HG03432 (cell line): ENCODE measurements around the gene MAGEB18.

Source experiments
- ATAC-seq: cut with Tn5 transposase; IDR thresholded peaks from one replicate; pipeline ENCODE4 v1.9.1; 2021; ENCODE audit warnings: mild to moderate bottlenecking, moderate library complexity; ENCODE audit not compliant: unreplicated experiment

Gene MAGEB18

DNA sequence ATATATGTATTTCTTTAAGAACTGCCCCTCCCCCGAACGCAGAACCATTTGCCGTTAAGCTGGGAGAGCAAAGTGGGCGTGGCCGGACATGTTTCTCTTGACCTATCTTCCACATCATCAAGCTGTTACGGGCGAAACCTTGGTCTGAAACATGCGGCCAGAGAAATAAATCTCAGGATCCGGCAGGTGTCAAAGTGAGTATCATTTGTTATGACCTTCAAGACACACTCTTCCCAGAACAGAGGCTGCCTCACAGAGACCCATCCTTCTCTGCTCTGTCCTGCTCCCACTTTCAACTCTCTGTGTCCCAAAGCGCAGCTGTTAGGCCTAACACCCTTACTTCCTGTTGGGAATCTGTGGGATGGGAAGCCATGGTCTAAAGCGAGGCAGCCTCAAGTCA lies at the start of gene MAGEB18:
TSS of gene MAGEB18 (plus strand) at position 70 of the 400 bp plus-strand sequence. CDS start 643 bp downstream, outside the sequence.
- ATAC-seq = no peak

GRCh38 chrX:26100421-26100920 lies 37.7 kb upstream of the MAGEB18 start:
- ATAC-seq = no peak

- ATAC-seq = no peak
These were observed 29.0 kb upstream of the MAGEB18 start for GRCh38 chrX:26109142-26109541.

- ATAC-seq = no peak
These were observed 7.9 kb downstream of the MAGEB18 start for GRCh38 chrX:26146024-26146423.

- ATAC-seq = no peak
These were observed 22.2 kb downstream of the MAGEB18 start, which contains the start of gene MAGEB6B for GRCh38 chrX:26160301-26160700. Gene MAGEB6B, plus strand, starts transcription at chrX:26160601. Its CDS starts 0 bp downstream, at chrX:26160601.
